Parathyroid adenoma (tissue), 2 donors: Measurements from ENCODE around the gene PLCG1.

Source experiments
- H2AFZ ChIP-seq: fragments of 300-600 bp; sonication (generic); one replicate; pipeline ENCODE4 v1.7.0; 2017; ENCODE audit warnings: antibody characterized with exemption, mild to moderate bottlenecking
- H3K27ac ChIP-seq: fragments of 300-600 bp; sonication (generic); one replicate; pipeline ENCODE4 v1.7.0; 2017
- H3K27me3 ChIP-seq: fragments of 300-600 bp; sonication (generic); one replicate; pipeline ENCODE4 v1.7.0; 2017; ENCODE audit warnings: low read length; ENCODE audit not compliant: control insufficient read depth, insufficient read depth
- H3K36me3 ChIP-seq: fragments of 300-600 bp; sonication (generic); one replicate; pipeline ENCODE4 v1.7.0; 2017; ENCODE audit warnings: low read length; ENCODE audit not compliant: control insufficient read depth, insufficient read depth
- H3K4me1 ChIP-seq: fragments of 300-600 bp; sonication (generic); one replicate; pipeline ENCODE4 v1.7.0; 2017; ENCODE audit warnings: control low read depth
- H3K4me2 ChIP-seq: fragments of 300-600 bp; sonication (generic); one replicate; pipeline ENCODE4 v1.7.0; 2017; ENCODE audit warnings: low read length
- H3K4me3 ChIP-seq: fragments of 300-600 bp; sonication (generic); one replicate; pipeline ENCODE4 v1.7.0; 2017; ENCODE audit warnings: low read depth, low read length
- H3K79me2 ChIP-seq: fragments of 300-600 bp; sonication (generic); one replicate; pipeline ENCODE4 v1.7.0; 2017; ENCODE audit warnings: control low read depth
- H3K9ac ChIP-seq: fragments of 300-600 bp; sonication (generic); one replicate; pipeline ENCODE4 v1.7.0; 2017; ENCODE audit warnings: mild to moderate bottlenecking
- H3K9me3 ChIP-seq: fragments of 300-600 bp; sonication (generic); one replicate; pipeline ENCODE4 v1.7.0; 2017; ENCODE audit warnings: low read length; ENCODE audit not compliant: control insufficient read depth
- TF ChIP-seq, protein P1 (sequence below): fragments of 300-600 bp; sonication (generic); IDR thresholded peaks from one replicate; pipeline ENCODE4 v1.7.0; 2017; ENCODE audit warnings: antibody characterized with exemption, mild to moderate bottlenecking
- donor health status: primary hyperparathyroidism.

PLCG1 gene

DNA sequence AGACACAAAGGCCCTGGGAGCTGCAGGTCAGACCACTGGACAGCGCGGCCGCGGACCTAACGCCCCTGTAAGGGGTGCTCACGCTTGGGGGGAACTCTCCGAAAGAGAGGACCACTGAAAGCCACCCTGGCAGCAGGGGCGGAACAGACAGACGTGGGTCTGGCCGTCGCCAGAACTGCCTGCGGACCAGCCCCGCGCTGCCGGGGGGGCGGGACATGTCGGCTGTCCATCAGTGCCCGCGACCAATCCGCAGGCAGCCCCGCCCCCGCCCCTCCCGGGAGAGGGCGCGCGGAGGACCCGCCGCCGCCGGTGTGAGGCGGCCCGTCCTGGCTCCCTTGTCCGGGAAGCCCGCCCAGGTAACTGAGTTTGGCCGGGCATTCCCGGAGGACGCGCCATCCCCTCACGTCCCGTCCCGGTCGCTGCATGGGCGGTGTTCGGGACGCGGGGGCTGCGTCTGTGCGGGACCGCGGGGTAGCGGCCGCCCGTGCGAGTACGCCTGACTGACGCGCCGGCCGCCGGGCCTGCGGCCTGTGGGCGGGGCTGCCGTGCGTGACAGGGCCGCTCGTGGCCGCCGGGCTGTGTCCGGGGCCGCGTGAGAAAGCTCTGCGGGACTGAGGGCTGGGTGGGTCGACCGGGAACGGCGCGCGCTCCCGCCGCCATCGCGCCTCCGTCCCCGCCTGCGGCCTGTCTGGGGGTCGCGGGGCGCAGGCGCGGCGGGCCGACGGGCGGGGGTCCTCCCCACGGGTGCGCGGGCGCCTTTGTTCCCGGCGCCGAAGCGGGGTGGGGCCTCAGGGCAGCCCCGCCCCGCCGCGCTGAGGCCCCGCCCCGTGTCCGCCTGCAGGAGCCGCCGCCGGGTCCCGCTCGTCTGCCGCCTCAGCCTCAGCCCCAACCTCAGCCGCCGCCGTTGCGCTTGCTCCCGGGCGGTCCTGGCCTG lies at the start of gene PLCG1:
Gene PLCG1, plus strand, starts transcription at position 864 of the 934 bp plus-strand sequence. CDS start 99 bp downstream, outside the sequence.
- no peaks in the 10 kb centered on the region for H3K36me3 ChIP-seq
- H3K9me3 ChIP-seq, result no peaks in the 10 kb centered on the region
- H3K4me2 ChIP-seq, result peak within 1 kb of the TSS; percentile 85
- TF ChIP-seq, protein P1, sequence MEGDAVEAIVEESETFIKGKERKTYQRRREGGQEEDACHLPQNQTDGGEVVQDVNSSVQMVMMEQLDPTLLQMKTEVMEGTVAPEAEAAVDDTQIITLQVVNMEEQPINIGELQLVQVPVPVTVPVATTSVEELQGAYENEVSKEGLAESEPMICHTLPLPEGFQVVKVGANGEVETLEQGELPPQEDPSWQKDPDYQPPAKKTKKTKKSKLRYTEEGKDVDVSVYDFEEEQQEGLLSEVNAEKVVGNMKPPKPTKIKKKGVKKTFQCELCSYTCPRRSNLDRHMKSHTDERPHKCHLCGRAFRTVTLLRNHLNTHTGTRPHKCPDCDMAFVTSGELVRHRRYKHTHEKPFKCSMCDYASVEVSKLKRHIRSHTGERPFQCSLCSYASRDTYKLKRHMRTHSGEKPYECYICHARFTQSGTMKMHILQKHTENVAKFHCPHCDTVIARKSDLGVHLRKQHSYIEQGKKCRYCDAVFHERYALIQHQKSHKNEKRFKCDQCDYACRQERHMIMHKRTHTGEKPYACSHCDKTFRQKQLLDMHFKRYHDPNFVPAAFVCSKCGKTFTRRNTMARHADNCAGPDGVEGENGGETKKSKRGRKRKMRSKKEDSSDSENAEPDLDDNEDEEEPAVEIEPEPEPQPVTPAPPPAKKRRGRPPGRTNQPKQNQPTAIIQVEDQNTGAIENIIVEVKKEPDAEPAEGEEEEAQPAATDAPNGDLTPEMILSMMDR, result peak; percentile 15
- H3K27me3 ChIP-seq, result no peaks in the 10 kb centered on the region
- H3K9ac ChIP-seq, result peak within 1 kb of the TSS; percentile 74
- peaks cover 21% of the 10 kb centered on the region for H3K79me2 ChIP-seq
- peak within 1 kb of the TSS; percentile 86 for H3K27ac ChIP-seq
- peak within 1 kb of the TSS; percentile 92 for H2AFZ ChIP-seq
- peak within 1 kb of the TSS; percentile 73 for H3K4me3 ChIP-seq
- peaks cover 9% of the 10 kb centered on the region for H3K4me1 ChIP-seq

GRCh38 chr20:41087777-41088176 lies 49.6 kb upstream of the PLCG1 start:
- Histone ChIP-seq H2AFZ (no peak overlapping the region), H3K79me2 (peaks cover 2% of the 10 kb centered on the region), H3K9ac (no peak overlapping the region), H3K4me1 (peaks cover 9% of the 10 kb centered on the region), H3K4me2 (no peak overlapping the region), H3K27ac (no peak overlapping the region), H3K27me3 (no peaks in the 10 kb centered on the region), H3K36me3 (no peaks in the 10 kb centered on the region), H3K9me3 (no peaks in the 10 kb centered on the region), H3K4me3 (no peak overlapping the region)
- TF ChIP-seq, protein P1, result no peak

DNA sequence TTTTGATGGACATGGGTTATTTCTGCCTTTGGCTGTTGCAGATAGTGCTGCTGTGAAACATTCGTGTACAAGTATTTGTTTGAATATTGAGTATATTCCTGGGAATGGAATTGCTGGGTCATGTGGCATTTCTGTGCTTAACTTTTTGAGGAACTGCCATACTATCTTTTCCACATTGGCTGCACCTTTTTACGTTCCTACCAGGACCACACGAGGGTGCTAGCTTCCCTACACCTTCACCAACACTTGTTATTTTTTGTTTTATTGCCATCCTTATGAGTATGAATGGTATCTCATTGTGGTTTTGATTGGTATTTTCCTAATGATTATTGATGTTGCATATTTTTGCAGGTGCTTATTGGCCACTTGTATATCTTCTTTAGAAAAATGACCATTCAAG lies 47.8 kb upstream of the PLCG1 start:
- TF ChIP-seq, protein P1, result no peak
- H3K9me3 ChIP-seq, result no peaks in the 10 kb centered on the region
- H3K27me3 ChIP-seq, result no peaks in the 10 kb centered on the region
- H3K27ac ChIP-seq, result no peak overlapping the region
- H3K4me3 ChIP-seq, result no peak overlapping the region
- no peaks in the 10 kb centered on the region for H3K36me3 ChIP-seq
- peaks cover 2% of the 10 kb centered on the region for H3K79me2 ChIP-seq
- H3K9ac ChIP-seq, result no peak overlapping the region
- H3K4me1 ChIP-seq, result peaks cover 9% of the 10 kb centered on the region
- no peak overlapping the region for H2AFZ ChIP-seq
- no peak overlapping the region for H3K4me2 ChIP-seq

GRCh38 chr20:41091927-41092326 lies 45.4 kb upstream of the PLCG1 start:
- H3K9ac ChIP-seq, result no peak overlapping the region
- H3K79me2 ChIP-seq, result peaks cover 2% of the 10 kb centered on the region
- H3K27ac ChIP-seq, result no peak overlapping the region
- H3K9me3 ChIP-seq, result no peaks in the 10 kb centered on the region
- no peak overlapping the region for H3K4me2 ChIP-seq
- no peaks in the 10 kb centered on the region for H3K36me3 ChIP-seq
- H3K4me3 ChIP-seq, result no peak overlapping the region
- H3K27me3 ChIP-seq, result no peaks in the 10 kb centered on the region
- H3K4me1 ChIP-seq, result peaks cover 2% of the 10 kb centered on the region
- H2AFZ ChIP-seq, result no peak overlapping the region
- TF ChIP-seq, protein P1, result no peak
